ENCODE data around the gene CHD5.

- TF ChIP-seq, protein P1, sequence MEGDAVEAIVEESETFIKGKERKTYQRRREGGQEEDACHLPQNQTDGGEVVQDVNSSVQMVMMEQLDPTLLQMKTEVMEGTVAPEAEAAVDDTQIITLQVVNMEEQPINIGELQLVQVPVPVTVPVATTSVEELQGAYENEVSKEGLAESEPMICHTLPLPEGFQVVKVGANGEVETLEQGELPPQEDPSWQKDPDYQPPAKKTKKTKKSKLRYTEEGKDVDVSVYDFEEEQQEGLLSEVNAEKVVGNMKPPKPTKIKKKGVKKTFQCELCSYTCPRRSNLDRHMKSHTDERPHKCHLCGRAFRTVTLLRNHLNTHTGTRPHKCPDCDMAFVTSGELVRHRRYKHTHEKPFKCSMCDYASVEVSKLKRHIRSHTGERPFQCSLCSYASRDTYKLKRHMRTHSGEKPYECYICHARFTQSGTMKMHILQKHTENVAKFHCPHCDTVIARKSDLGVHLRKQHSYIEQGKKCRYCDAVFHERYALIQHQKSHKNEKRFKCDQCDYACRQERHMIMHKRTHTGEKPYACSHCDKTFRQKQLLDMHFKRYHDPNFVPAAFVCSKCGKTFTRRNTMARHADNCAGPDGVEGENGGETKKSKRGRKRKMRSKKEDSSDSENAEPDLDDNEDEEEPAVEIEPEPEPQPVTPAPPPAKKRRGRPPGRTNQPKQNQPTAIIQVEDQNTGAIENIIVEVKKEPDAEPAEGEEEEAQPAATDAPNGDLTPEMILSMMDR (optimal IDR thresholded peaks at IDR 0.05 in 1 of 3, IDR thresholded peaks at IDR 0.05 in 1 of 3, conservative IDR thresholded peaks at IDR 0.05 in 1 of 3; ENCODE audit: extremely low read depth in 1 of 3, insufficient read depth in 2 of 3, low read length in 3 of 3): no peak
- TF ChIP-seq EZH2 (IDR thresholded peaks at IDR 0.05; ENCODE audit: low read length): no peak
Observed at GRCh38 chr1:6062670-6063069, 117.5 kb downstream of the CHD5 start.

Data from keratinocyte (primary cell).